Measurements from ENCODE around the gene CUL9.

CUL9 gene

DNA sequence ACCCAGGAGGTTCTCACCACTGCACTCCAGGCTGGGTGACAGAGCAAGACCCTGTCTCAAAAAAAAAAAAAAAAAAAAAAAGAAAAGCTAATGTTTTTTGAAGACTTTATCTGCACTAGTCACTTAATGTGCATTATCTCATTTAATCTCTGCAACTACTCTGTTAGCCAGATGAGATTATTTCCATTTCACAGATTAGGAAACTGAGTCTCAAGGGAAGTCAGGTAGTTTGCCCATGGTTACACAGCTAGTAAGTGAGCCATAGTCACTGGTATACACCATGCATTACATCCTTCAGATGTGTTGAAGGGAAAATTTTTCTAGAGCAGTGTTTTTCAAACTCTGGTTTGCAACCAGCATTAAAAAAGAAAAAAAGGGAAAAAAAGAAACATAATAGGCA, 18.1 kb upstream of the CUL9 start:
- no peak for DNase-seq (ENCODE audit: low spot score)
- TF ChIP-seq, protein P1, sequence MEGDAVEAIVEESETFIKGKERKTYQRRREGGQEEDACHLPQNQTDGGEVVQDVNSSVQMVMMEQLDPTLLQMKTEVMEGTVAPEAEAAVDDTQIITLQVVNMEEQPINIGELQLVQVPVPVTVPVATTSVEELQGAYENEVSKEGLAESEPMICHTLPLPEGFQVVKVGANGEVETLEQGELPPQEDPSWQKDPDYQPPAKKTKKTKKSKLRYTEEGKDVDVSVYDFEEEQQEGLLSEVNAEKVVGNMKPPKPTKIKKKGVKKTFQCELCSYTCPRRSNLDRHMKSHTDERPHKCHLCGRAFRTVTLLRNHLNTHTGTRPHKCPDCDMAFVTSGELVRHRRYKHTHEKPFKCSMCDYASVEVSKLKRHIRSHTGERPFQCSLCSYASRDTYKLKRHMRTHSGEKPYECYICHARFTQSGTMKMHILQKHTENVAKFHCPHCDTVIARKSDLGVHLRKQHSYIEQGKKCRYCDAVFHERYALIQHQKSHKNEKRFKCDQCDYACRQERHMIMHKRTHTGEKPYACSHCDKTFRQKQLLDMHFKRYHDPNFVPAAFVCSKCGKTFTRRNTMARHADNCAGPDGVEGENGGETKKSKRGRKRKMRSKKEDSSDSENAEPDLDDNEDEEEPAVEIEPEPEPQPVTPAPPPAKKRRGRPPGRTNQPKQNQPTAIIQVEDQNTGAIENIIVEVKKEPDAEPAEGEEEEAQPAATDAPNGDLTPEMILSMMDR (IDR thresholded peaks at IDR 0.05; ENCODE audit: extremely low read depth, missing control alignments): no peak

GRCh38 chr6:43170417-43170930, 11.5 kb upstream of the CUL9 start:
- TF ChIP-seq, protein P1 (IDR thresholded peaks at IDR 0.05; ENCODE audit: extremely low read depth, missing control alignments): no peak
- no peak for DNase-seq (ENCODE audit: low spot score)

GRCh38 chr6:43170931-43171706, 10.9 kb upstream of the CUL9 start, which contains the start of gene SRF:
TSS of gene SRF (plus strand) at chr6:43171269. CDS start at chr6:43171657, 388 bp downstream.
- peak; percentile 95 for DNase-seq (ENCODE audit: low spot score)
- TF ChIP-seq, protein P1 (IDR thresholded peaks at IDR 0.05; ENCODE audit: extremely low read depth, missing control alignments): peak; percentile 58

- TF ChIP-seq, protein P1 (IDR thresholded peaks at IDR 0.05; ENCODE audit: extremely low read depth, missing control alignments): no peak
- DNase-seq (ENCODE audit: low spot score): peak; percentile 37
These were observed 10.3 kb upstream of the CUL9 start for GRCh38 chr6:43171707-43172103.

DNA sequence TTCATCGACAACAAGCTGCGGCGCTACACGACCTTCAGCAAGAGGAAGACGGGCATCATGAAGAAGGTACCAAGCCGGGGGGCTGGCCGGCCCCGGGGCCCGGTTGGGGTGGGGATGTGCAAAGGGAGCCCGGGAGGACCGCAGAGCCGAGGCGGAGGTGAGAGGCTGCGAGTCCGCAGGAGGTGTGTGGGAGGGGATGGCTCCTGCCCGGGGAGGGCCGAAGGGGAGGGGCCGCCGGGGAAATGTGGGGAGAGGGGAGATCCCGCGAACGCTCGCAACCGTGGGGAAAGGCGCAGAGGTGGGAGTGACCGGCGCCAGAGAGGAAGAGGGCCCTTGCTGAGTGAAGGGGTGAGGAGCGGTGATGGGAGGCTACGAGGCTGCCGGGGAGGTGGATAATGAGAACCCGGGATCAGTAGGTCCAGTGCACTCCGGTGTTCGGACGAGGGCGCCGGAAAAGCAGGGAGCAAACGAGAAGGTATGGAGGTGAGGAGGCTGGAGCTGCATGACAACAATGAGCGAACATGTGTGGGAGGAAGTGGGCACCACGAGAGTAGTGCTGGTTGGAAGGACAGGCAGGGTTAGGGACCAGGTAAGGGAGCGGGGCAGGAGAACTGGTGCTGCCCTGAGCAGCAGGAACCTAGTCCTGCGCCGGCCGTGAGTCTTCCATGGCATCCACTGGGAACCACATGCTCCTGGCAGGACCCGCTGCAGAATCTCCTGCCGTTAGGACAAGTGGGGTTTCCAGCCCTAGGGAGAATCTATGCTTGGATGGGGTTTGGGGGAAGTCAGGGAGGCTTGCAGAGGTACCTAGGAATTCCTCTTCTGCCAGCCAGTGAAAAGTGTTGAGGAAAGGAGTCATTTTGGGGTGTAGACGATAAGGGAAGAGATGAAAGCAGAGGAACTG, 9.6 kb upstream of the CUL9 start:
- peak; percentile 58 for DNase-seq (ENCODE audit: low spot score)
- TF ChIP-seq, protein P1 (IDR thresholded peaks at IDR 0.05; ENCODE audit: extremely low read depth, missing control alignments): no peak

DNA sequence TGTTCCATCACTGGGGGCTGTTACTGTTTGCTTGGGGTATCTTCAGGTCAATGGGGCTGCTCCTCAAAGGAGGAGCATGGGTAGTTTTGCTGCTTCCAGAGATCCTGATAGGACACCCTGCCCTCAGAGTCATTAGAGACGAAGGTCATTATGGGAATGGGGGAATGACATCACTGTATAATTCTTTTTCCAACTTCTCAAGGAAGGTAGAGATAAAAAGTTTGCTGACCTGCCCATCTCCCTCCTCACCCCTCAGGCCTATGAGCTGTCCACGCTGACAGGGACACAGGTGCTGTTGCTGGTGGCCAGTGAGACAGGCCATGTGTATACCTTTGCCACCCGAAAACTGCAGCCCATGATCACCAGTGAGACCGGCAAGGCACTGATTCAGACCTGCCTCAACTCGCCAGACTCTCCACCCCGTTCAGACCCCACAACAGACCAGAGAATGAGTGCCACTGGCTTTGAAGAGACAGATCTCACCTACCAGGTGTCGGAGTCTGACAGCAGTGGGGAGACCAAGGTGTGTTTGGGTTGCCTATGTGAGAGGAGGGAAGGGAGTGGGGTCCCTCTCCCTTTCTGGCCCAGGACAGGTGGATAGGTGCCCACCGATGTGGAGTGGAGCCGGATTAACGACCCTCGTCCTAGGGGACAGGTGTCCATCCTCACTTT, 8.3 kb upstream of the CUL9 start:
- TF ChIP-seq, protein P1 (IDR thresholded peaks at IDR 0.05; ENCODE audit: extremely low read depth, missing control alignments): no peak
- DNase-seq (ENCODE audit: low spot score): no peak

All from GM20000 (cell line).